Endothelial cell of umbilical vein (primary cell): Measurements from ENCODE around the gene LY9. TPM values are rescaled to one million over a fixed set of nuclear protein-coding genes. Genes with fewer than 3 reads are reported as not detected.

Experiments
- BruUV-seq: library from RNA; stranded (reverse); fragments of 400-500 nt; replicated peaks from 2 replicates; lab custom pipeline; 2021; lab: Mats Ljungman, UMichigan
- CTCF ChIA-PET: fragments of 300-600, 350-600 bp; sonication (Branson Sonifier 250); formaldehyde crosslinking; loops from one replicate; lab custom pipeline; 2021; ENCODE audit warnings: antibody characterized with exemption, inconsistent platforms; lab: Charles Lee
- POLR2A ChIA-PET: fragments of 300-600, 350-600 bp; sonication (Branson Sonifier 250); formaldehyde crosslinking; loops from one replicate; lab custom pipeline; 2021; ENCODE audit warnings: antibody characterized with exemption, inconsistent platforms; lab: Charles Lee
- DNase-seq: peaks from one replicate; pipeline ENCODE4 v3.0.0-alpha.2; 2011; ENCODE audit warnings: low read depth, low spot score
- FAIRE-seq: peaks from 2 replicates; lab custom pipeline; 2011; peaks lifted over from hg19 to GRCh38; lab: Jason Lieb, UNC
- H2AFZ ChIP-seq: 2 replicates; pipeline ENCODE4 v1.6.0; 2012; ENCODE audit warnings: low read depth, low read length, control low read depth, inconsistent platforms
- H3K27ac ChIP-seq: 2 replicates; pipeline ENCODE4 v1.5.1; 2011; ENCODE audit warnings: low read depth, mild to moderate bottlenecking, control low read depth, low read length, moderate library complexity; ENCODE audit not compliant: insufficient read depth
- H3K27me3 ChIP-seq, 2 experiments: 2 replicates each; pipeline versions ENCODE4 v1.6.0 to v1.6.1; 2011; ENCODE audit warnings: low read length in 2 of 2, mixed read lengths in 1 of 2; ENCODE audit not compliant: control insufficient read depth in 2 of 2, insufficient read depth in 2 of 2
- H3K36me3 ChIP-seq, 2 experiments: 2 replicates in 1 of 2; 3 replicates in 1 of 2; pipeline ENCODE4 v1.5.1; 2011; ENCODE audit warnings: low read length in 2 of 2, mild to moderate bottlenecking in 1 of 2, moderate library complexity in 1 of 2; ENCODE audit not compliant: control insufficient read depth in 2 of 2, insufficient read depth in 2 of 2; ENCODE audit errors: extremely low read depth in 1 of 2
- H3K4me1 ChIP-seq: 3 replicates; pipeline ENCODE4 v1.5.1; 2011; ENCODE audit warnings: mild to moderate bottlenecking, low read length; ENCODE audit not compliant: control insufficient read depth, insufficient read depth; ENCODE audit errors: extremely low read depth
- H3K4me2 ChIP-seq: 2 replicates; pipeline ENCODE4 v1.6.1; 2011; ENCODE audit warnings: low read length, control low read depth, mixed read lengths; ENCODE audit not compliant: insufficient read depth
- H3K4me3 ChIP-seq, 3 experiments: fragments of 200-600 bp in 1 of 3; sonication (generic), shearing (Covaris generic) in 1 of 3; replicated peaks in 1 of 3; 2 replicates each; pipeline ENCODE4 v1.5.1; 2011 to 2016; ENCODE audit warnings: control low read depth in 3 of 3, low read length in 3 of 3, mild to moderate bottlenecking in 2 of 3, inconsistent platforms in 1 of 3, low read depth in 1 of 3, moderate library complexity in 1 of 3; ENCODE audit not compliant: insufficient read depth in 1 of 3
- H3K79me2 ChIP-seq: 2 replicates; pipeline ENCODE4 v1.6.0; 2012; ENCODE audit warnings: low read length, inconsistent platforms; ENCODE audit not compliant: control insufficient read depth, insufficient read depth
- H3K9ac ChIP-seq: replicated peaks from 2 replicates; pipeline ENCODE3; 2011; ENCODE audit warnings: low read length, control low read depth; ENCODE audit not compliant: insufficient read depth; ENCODE audit errors: extremely low read depth
- H3K9me1 ChIP-seq: replicated peaks from 3 replicates; pipeline ENCODE4 v1.6.0; 2011; ENCODE audit warnings: mild to moderate bottlenecking, low read length; ENCODE audit not compliant: control insufficient read depth, insufficient read depth; ENCODE audit errors: extremely low read depth
- H3K9me3 ChIP-seq: replicated peaks from 2 replicates; pipeline ENCODE4 v1.5.1; 2012; ENCODE audit warnings: low read length, inconsistent platforms; ENCODE audit not compliant: control insufficient read depth, insufficient read depth
- H4K20me1 ChIP-seq: replicated peaks from 2 replicates; pipeline ENCODE3; 2011; ENCODE audit warnings: mild to moderate bottlenecking, low read length; ENCODE audit not compliant: control insufficient read depth, insufficient read depth; ENCODE audit errors: extremely low read depth
- CTCF ChIP-seq, 2 donors: IDR thresholded peaks; 1 replicate in 1 of 2; 2 replicates in 1 of 2; pipeline ENCODE4 v1.5.1; 2011; ENCODE audit warnings: low read length in 2 of 2, mild to moderate bottlenecking in 2 of 2, moderate library complexity in 2 of 2, control low read depth in 1 of 2, inconsistent platforms in 1 of 2, low read depth in 1 of 2; ENCODE audit not compliant: insufficient read depth in 1 of 2; ENCODE audit errors: extremely low read depth in 1 of 2
- FOS ChIP-seq: IDR thresholded peaks from 2 replicates; pipeline ENCODE4 v1.6.1; 2011; ENCODE audit warnings: mild to moderate bottlenecking, low read length, moderate library complexity, borderline replicate concordance; ENCODE audit not compliant: insufficient read depth
- MAX ChIP-seq: IDR thresholded peaks from 2 replicates; pipeline ENCODE4 v1.6.1; 2011; ENCODE audit not compliant: insufficient read depth, insufficient read length
- POLR2A ChIP-seq: IDR thresholded peaks from 2 replicates; pipeline ENCODE4 v1.6.1; 2012; ENCODE audit warnings: low read depth, mild to moderate bottlenecking, control low read depth, low read length
- dilution Hi-C: fragments of 300-500 bp; cut with MboI; formaldehyde crosslinking; loops from one replicate; pipeline ENCODE4 v1.15.0; 2019; ENCODE audit warnings: low sequenced_read_pairs; ENCODE audit not compliant: extremely low pct_ligation_motif_present
- intact Hi-C: fragments of 100-400 bp; cut with micrococcal nuclease; formaldehyde crosslinking; loops from one replicate; pipeline ENCODE4 v1.10.0; 2022
- polyA plus RNA-seq, 4 experiments: library from polyadenylated mRNA; depleted of rRNA in 3 of 4; stranded (reverse) in 3 of 4; unstranded in 1 of 4; fragments of >200 nt; gene quantifications; 2 replicates each; pipeline versions ENCODE4 v1.2.1 to v1.2.3, GENCODE V29; 2011 to 2012; ENCODE audit warnings: missing spikeins in 1 of 4
- total RNA-seq: library from RNA; stranded (reverse); gene quantifications from 2 replicates; pipeline ENCODE4 v1.2.3, GENCODE V29; 2021

The LY9 gene
- total and polyA plus RNA-seq, 2 donors (not counting 3 experiments of a cell fraction or from before 2014, with no cell fraction given), result not detected

- H4K20me1 ChIP-seq, result no peaks in the 10 kb centered on the region
- no peak for TF ChIP-seq MAX
- no peak for TF ChIP-seq POLR2A
- no peak for TF ChIP-seq FOS
- no peaks in the 10 kb centered on the region for H3K36me3 ChIP-seq
- H3K4me3 ChIP-seq, result no peak overlapping the region
- H3K9me3 ChIP-seq, result no peaks in the 10 kb centered on the region
- FAIRE-seq (no peak), DNase-seq (no peak)
- H3K9me1 ChIP-seq, result no peaks in the 10 kb centered on the region
- H3K79me2 ChIP-seq, result no peaks in the 10 kb centered on the region
- H3K9ac ChIP-seq, result no peak overlapping the region
- H2AFZ ChIP-seq, result no peak overlapping the region
- dilution Hi-C loops, result no loop called here
- no peaks in the 10 kb centered on the region for H3K4me1 ChIP-seq
- BruUV-seq, result no TSS peak
- H3K27me3 ChIP-seq, result no peaks in the 10 kb centered on the region
- intact Hi-C loops, result loop anchor here (1.0 to 2.0 kb wide), 2 partner anchors 102 to 155 kb away; no protein-coding TSS in a partner anchor
- CTCF ChIA-PET, result interaction anchor here (0.6 to 3.8 kb wide), 3 partner anchors 11 to 164 kb away, joined by 4 to 22 read pairs (median 4); no protein-coding TSS in a partner anchor
- POLR2A ChIA-PET, result no interaction called here
- H3K27ac ChIP-seq, result no peak overlapping the region
- no peak overlapping the region for H3K4me2 ChIP-seq
Observed at GRCh38 chr1:160829766-160830165, 33.8 kb downstream of the LY9 start.

GRCh38 chr1:160830321-160831153 is 34.6 kb downstream of the LY9 start:
- no peak overlapping the region for H3K9ac ChIP-seq
- no peaks in the 10 kb centered on the region for H3K36me3 ChIP-seq
- no peak overlapping the region for H3K4me3 ChIP-seq
- intact Hi-C loops (loop anchor here (1.0 to 2.0 kb wide), 2 partner anchors 103 to 156 kb away; no protein-coding TSS in a partner anchor), dilution Hi-C loops (no loop called here)
- H3K79me2 ChIP-seq, result no peaks in the 10 kb centered on the region
- no peak overlapping the region for H2AFZ ChIP-seq
- BruUV-seq, result no TSS peak
- ChIA-PET CTCF (interaction anchor here (0.6 to 3.8 kb wide), 9 partner anchors 9 to 402 kb away, joined by 3 to 22 read pairs (median 4); no protein-coding TSS in a partner anchor), POLR2A (no interaction called here)
- no peak overlapping the region for H3K4me2 ChIP-seq
- TF ChIP-seq FOS (no peak), CTCF (IDR thresholded peaks at IDR 0.05; ENCODE audit: extremely low read depth in 1 of 2, insufficient read depth in 1 of 2, low read depth in 1 of 2, low read length in 2 of 2) (peak; percentile 48 to 70)
- H3K27me3 ChIP-seq, result no peaks in the 10 kb centered on the region
- DNase-seq, result peak; percentile 35
- H3K27ac ChIP-seq, result no peak overlapping the region
- no peaks in the 10 kb centered on the region for H3K9me3 ChIP-seq
- H3K4me1 ChIP-seq, result no peaks in the 10 kb centered on the region
- FAIRE-seq, result peak; percentile 42
- no peaks in the 10 kb centered on the region for H4K20me1 ChIP-seq
- H3K9me1 ChIP-seq, result no peaks in the 10 kb centered on the region
